Neural progenitor cell (in vitro differentiated cells): ENCODE measurements around the gene ARID4B. TPM values are rescaled to one million over a fixed set of nuclear protein-coding genes. Genes with fewer than 3 reads are reported as not detected.

Experiments
- DNase-seq: peaks from one replicate; pipeline ENCODE4 v3.0.0-alpha.2; 2016; ENCODE audit warnings: low spot score
- H2AFZ ChIP-seq: fragments of 200-600 bp; sonication (generic); replicated peaks from 2 replicates; pipeline ENCODE4 v1.6.1; 2016; ENCODE audit warnings: antibody characterized with exemption
- H3F3A ChIP-seq: fragments of 200-600 bp; sonication (generic); 2 replicates; pipeline ENCODE4 v1.6.1; 2016; ENCODE audit warnings: antibody characterized with exemption, low read depth
- H3K27ac ChIP-seq: fragments of 200-600 bp; sonication (generic); 2 replicates; pipeline ENCODE4 v1.5.1; 2016; ENCODE audit warnings: mild to moderate bottlenecking
- H3K27me3 ChIP-seq: fragments of 200-600 bp; sonication (generic); 2 replicates; pipeline ENCODE4 v1.6.1; 2016; ENCODE audit warnings: mild to moderate bottlenecking, moderate library complexity
- H3K36me3 ChIP-seq: fragments of 200-600 bp; sonication (generic); 2 replicates; pipeline ENCODE4 v1.5.1; 2016
- H3K4me1 ChIP-seq: fragments of 200-600 bp; sonication (generic); 2 replicates; pipeline ENCODE4 v1.6.1; 2016; ENCODE audit warnings: mixed run types
- H3K4me2 ChIP-seq: fragments of 200-600 bp; sonication (generic); 2 replicates; pipeline ENCODE4 v1.6.1; 2016
- H3K4me3 ChIP-seq: fragments of 200-600 bp; sonication (generic); 2 replicates; pipeline ENCODE4 v1.5.1; 2016
- H3K79me2 ChIP-seq: fragments of 200-600 bp; sonication (generic); 2 replicates; pipeline ENCODE4 v1.6.1; 2016; ENCODE audit warnings: low read depth
- H3K9ac ChIP-seq: fragments of 200-600 bp; sonication (generic); 2 replicates; pipeline ENCODE4 v1.6.1; 2016
- H3K9me3 ChIP-seq: fragments of 200-600 bp; sonication (generic); 2 replicates; pipeline ENCODE4 v1.5.1; 2016; ENCODE audit warnings: low read depth
- H4K20me1 ChIP-seq: fragments of 200-600 bp; sonication (generic); 2 replicates; pipeline ENCODE4 v1.6.1; 2016; ENCODE audit warnings: low read depth
- H3K27ac Mint-ChIP-seq: 3 replicates; pipeline ENCODE4 v1.8.0; 2021; ENCODE audit warnings: mixed read lengths
- H3K27me3 Mint-ChIP-seq: 2 replicates; pipeline ENCODE4 v1.8.0; 2022; ENCODE audit warnings: low read depth, mild to moderate bottlenecking, inconsistent platforms, moderate library complexity, mixed read lengths; ENCODE audit not compliant: insufficient read depth
- H3K36me3 Mint-ChIP-seq: 3 replicates; pipeline ENCODE4 v1.8.0; 2021; ENCODE audit warnings: mixed read lengths
- H3K4me1 Mint-ChIP-seq: 3 replicates; pipeline ENCODE4 v1.8.0; 2021; ENCODE audit warnings: mixed read lengths
- H3K4me3 Mint-ChIP-seq: 3 replicates; pipeline ENCODE4 v1.8.0; 2021; ENCODE audit warnings: mild to moderate bottlenecking, moderate library complexity, mixed read lengths
- H3K9me3 Mint-ChIP-seq: 3 replicates; pipeline ENCODE4 v1.8.0; 2020; ENCODE audit warnings: mixed read lengths
- EZH2 ChIP-seq: fragments of 200-600 bp; sonication (generic); IDR thresholded peaks from 2 replicates; pipeline ENCODE4 v1.6.1; 2017; ENCODE audit warnings: antibody characterized with exemption, mild to moderate bottlenecking, moderate library complexity
- EZH2phosphoT487 ChIP-seq: fragments of 200-600 bp; sonication (generic); IDR thresholded peaks from 2 replicates; pipeline ENCODE4 v1.6.1; 2017; ENCODE audit warnings: antibody characterized with exemption
- total RNA-seq: library from RNA; depleted of rRNA; stranded (reverse); fragments of >200 nt; gene quantifications from 2 replicates; pipeline ENCODE4 v1.2.3, GENCODE V29; 2015; ENCODE audit warnings: low replicate concordance
- TF ChIP-seq, protein P1 (sequence below): fragments of 200-600 bp; sonication (generic); IDR thresholded peaks from 2 replicates; pipeline ENCODE4 v1.5.1; 2017; ENCODE audit warnings: antibody characterized with exemption, mild to moderate bottlenecking

The ARID4B gene
- total RNA-seq, 1 donor from 2014 or later: 65.8 TPM

DNA sequence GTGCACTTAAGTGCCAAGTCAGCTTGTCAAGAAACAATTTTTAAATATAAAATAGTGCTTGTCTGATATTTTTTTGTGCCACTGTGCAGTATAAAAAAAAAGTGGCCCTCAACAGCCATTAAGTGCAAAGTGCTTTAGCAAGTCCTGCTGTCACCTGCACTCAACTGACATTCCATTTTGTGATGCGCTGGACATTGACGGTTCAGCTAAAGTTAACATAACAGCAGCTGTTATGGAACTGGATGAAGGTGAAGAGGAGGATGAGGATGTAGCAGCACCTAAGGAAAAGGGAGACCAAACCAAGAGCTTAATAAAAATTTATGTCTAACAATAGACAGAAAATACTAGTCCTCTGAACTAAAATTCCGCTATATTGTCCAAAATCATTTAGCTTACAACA, 159.6 kb downstream of the ARID4B start:
- no peak overlapping the region for H3K9ac ChIP-seq
- H3K36me3 ChIP-seq: peaks cover 28% of the 10 kb centered on the region
- no peak overlapping the region for H3K27ac ChIP-seq

DNA sequence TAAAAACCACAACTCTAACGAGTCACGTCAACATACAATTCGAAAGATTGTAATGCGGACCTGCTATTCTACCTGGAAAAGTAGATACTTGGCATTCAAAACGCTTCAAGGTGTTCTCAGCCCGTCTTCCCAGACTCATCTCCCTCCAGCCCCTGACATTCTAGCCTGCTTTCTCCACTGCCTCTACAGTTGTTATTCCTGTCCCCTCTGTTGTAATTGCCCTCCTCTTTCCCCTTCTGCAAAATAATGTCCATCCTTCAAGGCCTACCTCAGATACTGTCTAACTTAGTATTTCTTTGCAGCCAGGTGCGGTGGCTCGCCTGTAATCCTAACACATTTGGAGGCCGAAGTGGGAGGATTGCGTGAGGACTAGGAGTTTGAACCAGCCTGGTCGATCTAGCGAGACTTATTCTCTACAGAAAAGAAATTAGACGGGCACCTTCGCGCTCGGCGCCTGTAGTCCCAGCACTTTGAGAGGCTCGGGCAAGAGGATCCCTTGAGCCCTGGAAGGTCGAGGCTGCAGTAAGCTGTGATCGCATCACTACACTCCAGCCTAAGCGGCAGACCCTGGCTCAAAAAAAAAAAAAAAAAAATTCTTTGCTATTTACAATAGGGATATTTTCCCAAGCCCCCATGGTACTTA, 166.2 kb downstream of the ARID4B start:
- peak overlapping the region; percentile 96 for H2AFZ ChIP-seq
- no peaks in the 10 kb centered on the region for H3K9me3 Mint-ChIP-seq
- H3K9me3 ChIP-seq: no peaks in the 10 kb centered on the region
- peaks cover 7% of the 10 kb centered on the region for H3K4me1 ChIP-seq
- H3K36me3 ChIP-seq: peaks cover 4% of the 10 kb centered on the region
- H3K27me3 Mint-ChIP-seq: no peaks in the 10 kb centered on the region
- no peak overlapping the region for H3K27ac ChIP-seq
- TF ChIP-seq, protein P1, sequence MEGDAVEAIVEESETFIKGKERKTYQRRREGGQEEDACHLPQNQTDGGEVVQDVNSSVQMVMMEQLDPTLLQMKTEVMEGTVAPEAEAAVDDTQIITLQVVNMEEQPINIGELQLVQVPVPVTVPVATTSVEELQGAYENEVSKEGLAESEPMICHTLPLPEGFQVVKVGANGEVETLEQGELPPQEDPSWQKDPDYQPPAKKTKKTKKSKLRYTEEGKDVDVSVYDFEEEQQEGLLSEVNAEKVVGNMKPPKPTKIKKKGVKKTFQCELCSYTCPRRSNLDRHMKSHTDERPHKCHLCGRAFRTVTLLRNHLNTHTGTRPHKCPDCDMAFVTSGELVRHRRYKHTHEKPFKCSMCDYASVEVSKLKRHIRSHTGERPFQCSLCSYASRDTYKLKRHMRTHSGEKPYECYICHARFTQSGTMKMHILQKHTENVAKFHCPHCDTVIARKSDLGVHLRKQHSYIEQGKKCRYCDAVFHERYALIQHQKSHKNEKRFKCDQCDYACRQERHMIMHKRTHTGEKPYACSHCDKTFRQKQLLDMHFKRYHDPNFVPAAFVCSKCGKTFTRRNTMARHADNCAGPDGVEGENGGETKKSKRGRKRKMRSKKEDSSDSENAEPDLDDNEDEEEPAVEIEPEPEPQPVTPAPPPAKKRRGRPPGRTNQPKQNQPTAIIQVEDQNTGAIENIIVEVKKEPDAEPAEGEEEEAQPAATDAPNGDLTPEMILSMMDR: no peak
- no peak for TF ChIP-seq EZH2phosphoT487
- no peak for TF ChIP-seq EZH2
- no peaks in the 10 kb centered on the region for H3K27me3 ChIP-seq
- H3K4me3 Mint-ChIP-seq: peak overlapping the region; percentile 98
- H3K4me1 Mint-ChIP-seq: peaks cover 12% of the 10 kb centered on the region
- peak; percentile 10 for DNase-seq
- no peaks in the 10 kb centered on the region for H4K20me1 ChIP-seq
- H3K27ac Mint-ChIP-seq: peak overlapping the region; percentile 41
- peak overlapping the region; percentile 50 for H3K9ac ChIP-seq
- H3K79me2 ChIP-seq: peaks cover 37% of the 10 kb centered on the region
- H3K4me3 ChIP-seq: peak overlapping the region; percentile 89
- peaks cover 24% of the 10 kb centered on the region for H3F3A ChIP-seq
- peaks cover 1% of the 10 kb centered on the region for H3K36me3 Mint-ChIP-seq
- peak overlapping the region; percentile 89 for H3K4me2 ChIP-seq

More for the DNA sequence above, 159.6 kb downstream of the ARID4B start:
- no peaks in the 10 kb centered on the region for H3K4me1 Mint-ChIP-seq
- H3K27me3 ChIP-seq: no peaks in the 10 kb centered on the region
- no peaks in the 10 kb centered on the region for H3K9me3 Mint-ChIP-seq
- H3K4me3 ChIP-seq: no peak overlapping the region
- H3K36me3 Mint-ChIP-seq: peaks cover 15% of the 10 kb centered on the region
- no peaks in the 10 kb centered on the region for H3K79me2 ChIP-seq
- no peak overlapping the region for H3K4me3 Mint-ChIP-seq
- peaks cover 3% of the 10 kb centered on the region for H3K27me3 Mint-ChIP-seq
- TF ChIP-seq, protein P1: no peak
- TF ChIP-seq EZH2 (no peak), EZH2phosphoT487 (no peak)
- H3K9me3 ChIP-seq: no peaks in the 10 kb centered on the region
- no peak overlapping the region for H3K4me2 ChIP-seq
- H3K27ac Mint-ChIP-seq: peak overlapping the region; percentile 37
- H4K20me1 ChIP-seq: no peaks in the 10 kb centered on the region
- peaks cover 42% of the 10 kb centered on the region for H3F3A ChIP-seq
- no peak for DNase-seq
- no peaks in the 10 kb centered on the region for H3K4me1 ChIP-seq
- H2AFZ ChIP-seq: no peak overlapping the region

DNA sequence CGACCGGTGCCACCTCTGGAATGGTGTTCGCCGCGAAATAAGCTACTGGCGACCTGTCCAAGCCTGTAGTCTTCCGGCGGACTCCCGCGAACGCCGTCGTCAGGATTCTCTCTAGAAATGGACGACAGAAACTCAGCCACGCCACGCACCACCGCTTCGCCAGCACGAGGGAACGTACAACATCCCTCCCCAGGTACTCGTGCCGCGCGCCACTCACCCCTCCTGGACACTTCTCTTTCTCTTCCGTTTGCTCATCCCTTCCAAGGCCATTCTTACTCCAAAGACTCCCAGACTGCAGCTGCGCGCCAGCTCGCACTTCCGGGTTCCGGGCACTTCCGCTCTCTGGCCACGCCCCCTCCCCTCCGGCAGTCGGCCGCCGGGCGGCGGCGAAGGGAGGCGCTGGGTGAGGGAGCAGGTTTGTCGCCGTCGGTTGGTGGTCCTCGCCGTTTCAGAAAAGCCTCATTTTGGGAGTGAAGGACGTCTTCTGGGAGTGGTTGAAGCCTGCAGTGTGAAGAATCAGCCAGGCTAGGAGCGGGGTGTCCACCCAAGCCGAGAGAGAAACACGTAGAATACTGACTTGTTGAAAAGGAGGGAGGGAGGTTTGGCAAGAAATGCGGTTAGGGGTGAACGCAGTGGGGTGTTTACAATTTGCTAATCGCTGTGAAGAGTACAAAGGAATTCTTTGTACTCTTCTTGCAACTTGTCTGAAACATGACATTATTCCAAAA, 166.9 kb downstream of the ARID4B start, which contains the start of gene RBM34:
Gene RBM34 (minus strand): TSS at position 294 of the 728 bp plus-strand sequence. CDS start 24 bp downstream, at position 270.
- H3K27ac Mint-ChIP-seq: peak within 1 kb of the TSS; percentile 27
- no peak for TF ChIP-seq EZH2
- TF ChIP-seq, protein P1: peak; percentile 24
- H3F3A ChIP-seq: peaks cover 20% of the 10 kb centered on the region

More for the DNA sequence above, 166.9 kb downstream of the ARID4B start, which contains the start of gene RBM34:
- Histone ChIP-seq H3K79me2 (peaks cover 44% of the 10 kb centered on the region), H3K4me3 (peak within 1 kb of the TSS; percentile 89), H3K36me3 (peaks cover 4% of the 10 kb centered on the region), H2AFZ (peak within 1 kb of the TSS; percentile 96), H3K9ac (peak within 1 kb of the TSS; percentile 72), H3K9me3 (no peaks in the 10 kb centered on the region), H3K27me3 (no peaks in the 10 kb centered on the region), H3K4me1 (peaks cover 7% of the 10 kb centered on the region), H4K20me1 (no peaks in the 10 kb centered on the region), H3K27ac (peak within 1 kb of the TSS; percentile 53), H3K4me2 (peak within 1 kb of the TSS; percentile 89)
- H3K27me3 Mint-ChIP-seq: no peaks in the 10 kb centered on the region
- peak; percentile 96 for DNase-seq
- H3K4me3 Mint-ChIP-seq: peak within 1 kb of the TSS; percentile 98
- H3K4me1 Mint-ChIP-seq: peaks cover 12% of the 10 kb centered on the region
- H3K36me3 Mint-ChIP-seq: peaks cover 1% of the 10 kb centered on the region
- H3K9me3 Mint-ChIP-seq: no peaks in the 10 kb centered on the region
